Spleen (tissue), 11 donors: ENCODE measurements around the gene NINJ1. TPM values are rescaled to one million over a fixed set of nuclear protein-coding genes. Genes with fewer than 3 reads are reported as not detected.

Source experiments
- DNase-seq: peaks from one replicate; pipeline ENCODE4 v3.0.0-alpha.2; 2020
- H3K27ac ChIP-seq, 8 donors: fragments of 200-600 bp; sonication (generic) in 7 of 8; 1 replicate in 4 of 8; 2 replicates in 4 of 8; pipeline versions ENCODE4 v1.5.0 to v1.8.0; 2016 to 2021; ENCODE audit warnings: inconsistent platforms in 4 of 8, mild to moderate bottlenecking in 4 of 8, moderate library complexity in 1 of 8
- H3K27me3 ChIP-seq, 7 donors: fragments of 200-600 bp; sonication (generic) in 6 of 7; replicated peaks in 1 of 7; 1 replicate in 4 of 7; 2 replicates in 3 of 7; pipeline versions ENCODE4 v1.5.0 to v1.8.0; 2016 to 2021; ENCODE audit warnings: inconsistent platforms in 3 of 7, mild to moderate bottlenecking in 1 of 7
- H3K36me3 ChIP-seq, 6 donors: fragments of 200-600 bp; sonication (generic) in 5 of 6; 1 replicate in 4 of 6; 2 replicates in 2 of 6; pipeline versions ENCODE4 v1.5.0 to v1.8.0; 2016 to 2021; ENCODE audit warnings: inconsistent platforms in 2 of 6
- H3K4me1 ChIP-seq, 6 donors: fragments of 200-600 bp; sonication (generic) in 5 of 6; 1 replicate in 3 of 6; 2 replicates in 3 of 6; pipeline versions ENCODE4 v1.5.0 to v1.8.0; 2016 to 2021; ENCODE audit warnings: inconsistent platforms in 3 of 6
- H3K4me3 ChIP-seq, 8 donors: fragments of 200-600 bp; sonication (generic) in 7 of 8; 1 replicate in 4 of 8; 2 replicates in 4 of 8; pipeline versions ENCODE4 v1.5.0 to v1.8.0; 2016 to 2021; ENCODE audit warnings: inconsistent platforms in 4 of 8, mild to moderate bottlenecking in 4 of 8, moderate library complexity in 2 of 8
- H3K9me3 ChIP-seq, 8 donors: fragments of 200-600 bp; sonication (generic) in 7 of 8; 1 replicate in 4 of 8; 2 replicates in 4 of 8; pipeline versions ENCODE4 v1.5.0 to v1.8.0; 2016 to 2021; ENCODE audit warnings: inconsistent platforms in 4 of 8
- POLR2A ChIP-seq, 3 donors: fragments of 450-650 bp; IDR thresholded peaks; one replicate each; pipeline ENCODE4 v1.5.1; 2017; ENCODE audit warnings: antibody characterized with exemption in 3 of 3, mild to moderate bottlenecking in 1 of 3
- POLR2AphosphoS5 ChIP-seq, 3 donors: sonication (generic); formaldehyde crosslinking; IDR thresholded peaks; one replicate each; pipeline ENCODE4 v1.5.1; 2017; ENCODE audit warnings: antibody characterized with exemption in 3 of 3
- WGBS, 5 donors: extraction: QIAGEN DNeasy Blood & Tissue Kit in 3 of 5; methylation state at CpG; one replicate each; pipeline versions ENCODE4 v1.1.5 to v1.1.7; 2013 to 2018; 5-methylcytosine and 5-hydroxymethylcytosine counted together
- intact Hi-C: fragments of 100-400 bp; cut with DNase I; formaldehyde crosslinking; loops from one replicate; pipeline ENCODE4 v1.15.0; 2023; ENCODE audit warnings: low total_unique reads
- polyA plus RNA-seq, 3 donors: library from polyadenylated mRNA; stranded (reverse); fragments of 200-250 nt; gene quantifications; one replicate each; pipeline ENCODE4 v1.2.1, GENCODE V29; 2013
- total RNA-seq, 7 donors: library from RNA; depleted of rRNA in 3 of 7; stranded (reverse); fragments of >200 nt in 3 of 7; fragmentation: NEBNext Ultra II Directional in 4 of 7; extraction: Animal tissue kit (Norgen Biotek cat#: 25700) in 4 of 7; gene quantifications; one replicate each; pipeline versions ENCODE4 v1.1.0 to v1.2.1, GENCODE V29; 2016 to 2021
- TF ChIP-seq, protein P1 (sequence below), 11 experiments: fragments of 200-600 bp in 7 of 11; fragments of 450-650 bp in 4 of 11; sonication (generic) in 4 of 11; IDR thresholded peaks in 8 of 11; conservative IDR thresholded peaks in 3 of 11; 1 replicate in 7 of 11; 2 replicates in 4 of 11; pipeline versions ENCODE4 v1.4.0 to v1.8.0; 2016 to 2021; ENCODE audit warnings: antibody characterized with exemption in 11 of 11, inconsistent platforms in 4 of 11, mild to moderate bottlenecking in 1 of 11
- donor health status: healthy with polysubstance abuse.
- donor health status: DM: no; HTN: no; CAD: no; lungs with moderate emphysema.
- donor health status: DM: no; HTN: no; CAD: no.
- donor health status: Bipolar disorder and iron deficiency.
- donor health status: healthy.
- donor health status: DM: no; HTN: no; CAD: no.
- donor health status: DM: yes; HTN: yes; CAD: no.

The NINJ1 gene
- total and polyA plus RNA-seq, 10 donors, result 26.5 to 142 (median 104) TPM

DNA sequence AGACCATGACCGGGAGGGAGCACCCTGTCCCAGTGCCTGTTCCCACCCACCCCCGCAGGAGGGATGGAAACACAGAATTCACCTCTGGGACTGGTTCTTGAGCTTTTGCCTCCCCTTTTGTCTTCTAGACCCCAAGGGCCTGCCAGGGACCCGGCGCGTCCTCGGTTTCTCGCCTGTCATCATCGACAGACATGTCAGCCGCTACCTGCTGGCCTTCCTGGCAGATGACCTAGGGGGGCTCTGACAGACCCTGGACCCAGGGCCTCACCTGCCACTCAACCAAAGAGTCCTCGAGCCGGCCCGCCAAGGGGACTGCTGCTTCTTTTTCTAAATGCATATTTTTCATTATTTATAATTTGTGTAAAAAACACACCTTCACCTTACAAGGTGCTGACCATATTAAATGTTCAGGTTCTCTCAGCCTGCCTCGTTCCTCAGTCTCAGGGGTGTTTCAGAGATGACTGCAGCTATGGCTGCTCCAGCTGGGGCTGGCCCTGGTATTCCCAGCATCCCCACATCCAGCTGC, 21.1 kb downstream of the NINJ1 start:
- Histone ChIP-seq H3K4me3 (peak overlapping the region in 1 of 8 donors; percentile 60), H3K36me3 (peaks cover 0 to 67% (median 18%) of the 10 kb centered on the region in 6 donors), H3K9me3 (no peaks in the 10 kb centered on the region), H3K4me1 (peaks cover 20 to 98% (median 67%) of the 10 kb centered on the region in 6 donors), H3K27me3 (no peaks in the 10 kb centered on the region), H3K27ac (peak overlapping the region in 7 of 8 donors; percentile 70 to 96 (median 88))
- TF ChIP-seq POLR2A (IDR thresholded peaks at IDR 0.05) (no peak), POLR2AphosphoS5 (IDR thresholded peaks at IDR 0.05) (no peak)
- TF ChIP-seq, protein P1, sequence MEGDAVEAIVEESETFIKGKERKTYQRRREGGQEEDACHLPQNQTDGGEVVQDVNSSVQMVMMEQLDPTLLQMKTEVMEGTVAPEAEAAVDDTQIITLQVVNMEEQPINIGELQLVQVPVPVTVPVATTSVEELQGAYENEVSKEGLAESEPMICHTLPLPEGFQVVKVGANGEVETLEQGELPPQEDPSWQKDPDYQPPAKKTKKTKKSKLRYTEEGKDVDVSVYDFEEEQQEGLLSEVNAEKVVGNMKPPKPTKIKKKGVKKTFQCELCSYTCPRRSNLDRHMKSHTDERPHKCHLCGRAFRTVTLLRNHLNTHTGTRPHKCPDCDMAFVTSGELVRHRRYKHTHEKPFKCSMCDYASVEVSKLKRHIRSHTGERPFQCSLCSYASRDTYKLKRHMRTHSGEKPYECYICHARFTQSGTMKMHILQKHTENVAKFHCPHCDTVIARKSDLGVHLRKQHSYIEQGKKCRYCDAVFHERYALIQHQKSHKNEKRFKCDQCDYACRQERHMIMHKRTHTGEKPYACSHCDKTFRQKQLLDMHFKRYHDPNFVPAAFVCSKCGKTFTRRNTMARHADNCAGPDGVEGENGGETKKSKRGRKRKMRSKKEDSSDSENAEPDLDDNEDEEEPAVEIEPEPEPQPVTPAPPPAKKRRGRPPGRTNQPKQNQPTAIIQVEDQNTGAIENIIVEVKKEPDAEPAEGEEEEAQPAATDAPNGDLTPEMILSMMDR (IDR thresholded peaks at IDR 0.05 in 8 of 11, conservative IDR thresholded peaks at IDR 0.05 in 3 of 11), result no peak
- DNase-seq, result peak; percentile 79
- intact Hi-C loops, result no loop called here
- WGBS, 5 donors, result 85 to 98% (median 87%) methylated on average over 12 to 13 of the region's 13 CpGs

DNA sequence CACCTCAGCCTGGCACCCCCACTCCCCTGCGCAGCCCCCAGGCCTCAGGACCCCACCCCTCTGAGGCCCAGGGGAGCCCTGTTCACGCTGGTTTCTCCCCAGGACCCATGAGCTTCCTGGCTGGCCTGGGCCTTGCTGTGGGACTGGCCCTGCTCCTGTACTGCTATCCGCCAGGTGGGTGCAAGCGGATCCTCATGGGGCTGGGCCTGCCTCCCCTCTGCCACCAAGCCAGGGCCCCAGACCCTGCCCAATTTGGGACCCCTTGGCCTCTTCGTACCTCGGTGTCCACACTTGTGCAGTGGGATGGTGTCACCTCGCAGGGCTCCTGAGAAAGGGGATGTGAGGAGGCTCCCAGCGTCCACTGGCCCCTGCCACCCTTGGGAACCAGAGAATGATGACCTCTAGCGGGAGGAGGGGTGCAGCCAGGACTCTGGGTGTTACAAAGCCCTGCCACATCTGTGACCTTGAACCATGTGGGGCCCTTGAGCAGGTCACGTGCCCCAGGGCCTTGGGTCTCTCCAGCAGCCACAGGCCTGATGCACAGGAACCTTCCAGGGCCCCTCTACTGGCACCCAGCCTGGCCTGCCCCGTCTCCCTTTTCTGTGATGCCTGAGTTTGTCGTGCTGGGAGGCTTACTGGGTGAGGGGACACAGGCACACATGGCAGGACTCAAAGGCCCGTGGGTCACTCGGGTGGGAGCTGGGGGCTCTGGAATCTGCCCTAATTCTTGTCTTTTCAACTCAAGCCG, 21.8 kb downstream of the NINJ1 start:
- peak; percentile 86 for DNase-seq
- Histone ChIP-seq H3K36me3 (peaks cover 0 to 73% (median 20%) of the 10 kb centered on the region in 6 donors), H3K4me3 (peak overlapping the region in 1 of 8 donors; percentile 60), H3K9me3 (no peaks in the 10 kb centered on the region), H3K4me1 (peaks cover 20 to 98% (median 70%) of the 10 kb centered on the region in 6 donors), H3K27ac (peak overlapping the region in 7 of 8 donors; percentile 70 to 96 (median 88)), H3K27me3 (no peaks in the 10 kb centered on the region)
- TF ChIP-seq, protein P1 (IDR thresholded peaks at IDR 0.05 in 8 of 11, conservative IDR thresholded peaks at IDR 0.05 in 3 of 11), result peak in 1 of 11 experiments; percentile 14
- no peak for TF ChIP-seq POLR2A (IDR thresholded peaks at IDR 0.05)
- peak in 2 of 3 donors; percentile 17 to 37 for TF ChIP-seq POLR2AphosphoS5 (IDR thresholded peaks at IDR 0.05)
- 67 to 89% (median 73%) methylated on average over 15 of the region's 15 CpGs for WGBS, 5 donors
- intact Hi-C loops, result no loop called here

DNA sequence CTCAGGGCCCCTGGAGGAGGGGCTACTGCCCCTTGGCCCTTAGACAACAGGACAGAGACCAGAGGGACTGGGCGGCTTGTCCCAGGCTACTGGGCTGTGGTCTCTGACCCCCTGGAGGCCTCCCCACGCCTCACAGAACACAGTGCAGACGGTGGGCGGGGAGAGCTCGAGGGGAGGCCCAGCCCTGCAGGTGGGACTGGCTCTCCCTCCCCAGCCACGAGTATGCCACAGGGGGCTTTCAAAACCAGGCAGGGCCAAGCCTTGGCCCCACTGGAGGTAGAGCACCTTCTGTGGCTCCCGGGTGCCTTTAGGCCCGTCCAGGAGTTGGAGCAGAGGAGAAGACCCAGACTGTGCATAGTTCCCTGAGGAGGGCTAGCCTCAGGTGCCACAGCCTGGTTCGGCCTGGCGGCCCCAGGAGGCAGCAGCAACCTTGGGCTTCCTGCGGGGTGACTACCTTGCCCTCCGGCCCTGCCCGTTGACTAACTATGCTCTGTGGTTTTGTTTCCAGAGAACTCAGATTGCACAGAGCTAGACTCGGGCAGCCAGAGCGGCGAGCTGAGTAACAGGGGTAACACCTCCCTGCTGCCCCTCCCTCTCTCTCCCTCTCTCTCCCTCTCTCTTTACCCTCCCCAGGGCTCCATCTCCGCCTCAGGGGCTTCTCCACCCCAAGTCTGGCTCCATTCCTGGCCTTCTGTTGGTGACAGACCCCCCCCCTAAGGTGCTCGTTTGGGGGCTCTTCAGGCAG, 22.5 kb downstream of the NINJ1 start:
- Histone ChIP-seq H3K27ac (peak overlapping the region in 7 of 8 donors; percentile 70 to 96 (median 88)), H3K36me3 (peaks cover 0 to 78% (median 20%) of the 10 kb centered on the region in 6 donors), H3K4me1 (peaks cover 17 to 98% (median 67%) of the 10 kb centered on the region in 6 donors), H3K27me3 (no peaks in the 10 kb centered on the region), H3K9me3 (no peaks in the 10 kb centered on the region), H3K4me3 (peak overlapping the region in 1 of 8 donors; percentile 60)
- WGBS, 5 donors, result 58 to 67% (median 59%) methylated on average over 17 to 18 of the region's 18 CpGs
- intact Hi-C loops, result no loop called here
- TF ChIP-seq POLR2A (IDR thresholded peaks at IDR 0.05) (no peak), POLR2AphosphoS5 (IDR thresholded peaks at IDR 0.05) (peak; percentile 6 to 63 (median 43))
- TF ChIP-seq, protein P1 (IDR thresholded peaks at IDR 0.05 in 8 of 11, conservative IDR thresholded peaks at IDR 0.05 in 3 of 11), result peak in 1 of 11 experiments; percentile 8
- DNase-seq, result peak; percentile 86
